ENCODE results near the gene RWDD3.

The RWDD3 gene, protein sequence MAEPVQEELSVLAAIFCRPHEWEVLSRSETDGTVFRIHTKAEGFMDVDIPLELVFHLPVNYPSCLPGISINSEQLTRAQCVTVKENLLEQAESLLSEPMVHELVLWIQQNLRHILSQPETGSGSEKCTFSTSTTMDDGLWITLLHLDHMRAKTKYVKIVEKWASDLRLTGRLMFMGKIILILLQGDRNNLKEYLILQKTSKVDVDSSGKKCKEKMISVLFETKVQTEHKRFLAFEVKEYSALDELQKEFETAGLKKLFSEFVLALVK

DNA sequence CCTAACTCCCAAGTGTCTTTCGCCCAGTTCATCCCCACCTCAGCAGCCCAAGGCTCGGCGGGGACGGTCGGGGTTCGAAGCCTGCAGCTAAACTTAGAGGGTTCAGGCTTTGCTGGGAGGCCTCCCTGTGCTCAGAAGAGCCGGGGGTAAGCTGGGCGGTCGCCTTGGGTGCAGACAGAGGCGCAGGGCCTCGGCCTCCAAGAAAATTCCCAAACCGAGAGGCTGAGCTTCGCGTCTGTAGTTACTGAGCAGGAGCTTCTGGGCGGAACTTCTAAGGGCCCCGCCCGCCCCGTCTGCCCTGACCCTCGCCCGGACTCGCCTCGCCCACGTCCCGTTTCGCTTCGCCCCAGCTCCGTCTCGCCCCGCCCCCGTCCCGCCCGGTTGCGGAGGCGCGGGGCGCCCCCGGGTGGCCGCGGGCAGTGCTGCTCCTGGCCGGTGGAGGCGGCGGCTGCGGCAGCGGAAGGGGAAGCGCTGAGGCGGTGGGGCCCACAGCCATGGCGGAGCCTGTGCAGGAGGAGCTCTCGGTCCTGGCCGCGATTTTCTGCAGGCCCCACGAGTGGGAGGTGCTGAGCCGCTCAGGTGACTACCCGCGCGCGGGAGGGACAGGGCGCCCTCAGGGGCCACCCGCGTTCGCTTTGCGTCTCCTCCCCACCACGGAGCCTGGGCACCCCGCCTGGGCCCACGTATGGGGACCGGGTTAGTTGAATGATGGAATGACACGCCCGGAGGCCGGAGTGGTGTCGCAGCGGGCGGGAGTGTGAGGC is at the start of gene RWDD3:
RWDD3 (plus strand) TSS at position 474 of the 764 bp plus-strand sequence; CDS start at position 495, 21 bp downstream.
- peak; percentile 92 for DNase-seq (ENCODE audit: low spot score)

DNA sequence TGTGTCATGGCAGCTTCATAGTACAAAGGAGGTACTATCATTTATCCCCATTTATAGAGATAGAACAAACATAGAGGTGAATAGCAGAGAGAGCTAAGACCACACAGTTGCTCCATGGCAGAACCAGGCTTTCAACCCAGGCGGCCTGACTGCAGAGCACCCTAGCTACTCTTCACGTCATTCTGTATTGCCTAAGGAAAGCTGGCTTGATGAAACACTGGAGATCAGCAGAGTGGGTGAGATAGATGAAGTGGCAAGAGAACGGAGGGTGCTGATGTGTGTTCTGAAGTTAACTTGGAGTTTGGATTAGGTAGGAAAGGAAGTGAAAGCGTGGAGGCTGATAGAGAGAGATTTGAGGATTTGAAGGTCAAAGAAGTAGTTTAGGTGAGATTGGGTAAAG is 47.9 kb upstream of the RWDD3 start:
- no peak for DNase-seq (ENCODE audit: low spot score)

DNA sequence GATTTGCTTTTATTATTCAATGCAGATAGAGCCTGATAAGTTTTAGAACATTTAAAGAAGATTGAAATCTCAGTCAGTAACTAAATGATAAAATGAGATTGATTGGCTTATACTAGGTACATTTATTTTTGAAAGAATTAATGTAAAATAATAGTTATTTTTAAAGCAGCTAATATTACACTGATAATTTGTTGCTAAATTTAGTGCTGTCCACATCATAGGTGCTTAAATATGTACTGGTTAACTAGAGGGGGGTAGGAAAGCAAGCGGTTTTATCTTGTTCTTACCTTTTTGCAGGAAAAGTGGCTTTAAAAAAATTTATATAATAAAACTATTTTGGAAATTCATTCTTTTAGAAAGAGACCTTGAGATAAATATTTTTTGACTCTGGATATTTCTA is 40.4 kb upstream of the RWDD3 start:
- no peak for DNase-seq (ENCODE audit: low spot score)

DNA sequence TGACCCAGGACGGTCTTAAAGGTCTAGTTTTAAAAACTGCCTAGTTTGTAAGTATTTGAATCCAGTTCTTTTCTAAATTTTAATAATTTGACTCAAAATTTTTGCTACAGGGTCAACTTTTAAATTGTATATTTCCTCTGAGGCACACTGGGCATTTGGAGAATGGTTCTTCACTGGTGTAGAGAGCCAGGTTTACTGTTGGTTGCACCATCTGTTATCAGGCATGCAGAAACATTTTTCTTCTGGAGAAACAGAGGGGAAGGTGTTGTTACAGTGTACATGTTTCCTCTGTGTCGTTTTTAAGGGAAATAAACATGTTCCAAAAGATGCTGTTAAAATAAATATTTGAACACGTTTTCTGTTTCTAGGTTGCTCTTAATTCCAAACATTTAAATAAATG is 39.0 kb upstream of the RWDD3 start:
- DNase-seq (ENCODE audit: low spot score) = no peak

DNA sequence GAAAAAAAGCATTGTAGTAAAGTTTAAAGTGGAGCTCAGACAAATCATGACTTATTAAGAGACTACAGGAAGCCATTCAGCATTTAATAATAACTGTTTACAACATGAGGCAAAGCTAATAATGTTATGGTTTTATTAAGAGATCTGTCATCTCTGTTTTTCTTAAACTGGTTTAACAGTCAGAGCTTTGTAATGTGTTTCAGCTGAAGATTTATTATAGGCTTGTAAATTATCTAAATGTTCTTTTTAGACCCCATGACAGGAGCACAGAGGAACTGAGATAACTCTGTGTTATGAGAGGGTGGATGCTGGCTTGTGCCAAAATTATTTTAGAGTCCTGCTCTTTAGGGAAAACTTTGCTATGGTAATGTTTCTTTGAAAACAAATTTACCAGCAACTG is 38.0 kb upstream of the RWDD3 start:
- DNase-seq (ENCODE audit: low spot score) = no peak

DNA sequence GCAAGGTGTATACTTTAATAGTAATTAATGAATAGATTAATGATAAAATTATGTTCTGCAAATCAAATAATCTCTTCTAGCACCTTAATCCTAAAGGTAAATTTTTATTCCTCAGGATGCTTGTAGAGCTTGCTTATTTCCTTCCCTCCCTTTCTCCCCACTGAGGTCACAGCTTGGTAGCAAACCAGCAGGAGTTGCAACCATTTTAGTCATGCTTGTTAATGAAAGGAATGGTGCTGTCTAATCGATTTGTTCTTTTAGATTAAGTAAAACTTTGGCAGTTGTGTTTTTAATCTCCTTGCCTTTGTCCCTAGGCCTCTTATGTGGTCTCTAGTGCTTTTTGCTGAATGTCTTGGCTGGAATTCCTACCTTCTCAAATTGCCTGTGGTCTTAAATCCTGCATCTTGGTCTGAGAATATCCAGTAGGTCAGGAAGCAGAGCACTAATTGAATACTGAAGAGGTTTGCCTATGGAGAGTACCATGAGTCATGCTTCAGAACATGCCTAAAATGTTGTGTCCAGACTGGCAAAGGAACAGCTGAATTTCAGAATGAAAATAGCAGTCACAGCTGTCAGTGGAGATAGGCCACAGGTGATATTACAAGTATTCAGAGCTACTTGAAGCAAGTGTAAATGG is 36.3 kb upstream of the RWDD3 start:
- DNase-seq (ENCODE audit: low spot score) = no peak

DNA sequence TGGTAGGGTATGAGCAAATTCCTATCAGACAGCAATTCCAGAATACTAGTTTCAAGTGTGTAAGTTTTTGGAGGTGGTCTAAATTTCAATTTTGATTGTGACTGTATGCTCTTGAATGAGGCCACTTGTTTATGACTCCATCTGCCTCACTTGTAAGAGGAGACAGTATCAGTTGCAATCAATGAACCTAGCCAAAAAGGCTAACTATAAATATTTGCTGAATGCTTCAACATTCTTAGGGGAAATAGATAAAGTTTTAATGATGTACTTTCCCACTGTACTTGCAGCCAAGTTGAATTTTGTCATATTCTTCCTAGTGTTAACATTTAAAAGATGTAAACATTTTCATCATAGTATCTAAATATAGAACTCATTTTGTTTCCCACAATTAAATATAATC is 32.1 kb upstream of the RWDD3 start:
- DNase-seq (ENCODE audit: low spot score) = no peak

DNA sequence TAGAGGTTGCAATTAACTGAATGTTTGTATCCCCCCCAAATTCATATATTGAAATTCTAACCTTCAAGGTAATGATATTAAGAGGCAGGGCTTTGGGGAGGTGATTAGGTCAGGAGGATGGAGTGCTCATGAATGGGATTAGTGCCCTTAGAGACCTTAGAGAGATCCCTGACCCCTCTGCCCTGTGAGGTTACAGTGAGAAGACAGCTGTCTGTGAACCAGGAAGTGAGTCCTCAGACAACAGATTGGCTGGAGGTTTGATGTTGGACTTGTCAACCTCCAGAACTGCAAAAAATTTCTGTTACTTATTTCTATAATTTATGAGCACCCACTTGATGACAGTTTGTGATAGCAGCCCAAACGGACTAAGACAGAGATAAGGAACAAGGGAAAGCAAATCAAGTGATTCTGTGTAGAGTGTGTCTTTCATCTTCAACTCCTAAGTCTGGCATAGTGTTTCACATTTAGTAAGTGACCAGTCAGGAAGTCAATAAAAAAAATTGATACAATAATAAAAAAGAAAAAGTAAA is 30.0 kb upstream of the RWDD3 start:
- DNase-seq (ENCODE audit: low spot score) = no peak

DNA sequence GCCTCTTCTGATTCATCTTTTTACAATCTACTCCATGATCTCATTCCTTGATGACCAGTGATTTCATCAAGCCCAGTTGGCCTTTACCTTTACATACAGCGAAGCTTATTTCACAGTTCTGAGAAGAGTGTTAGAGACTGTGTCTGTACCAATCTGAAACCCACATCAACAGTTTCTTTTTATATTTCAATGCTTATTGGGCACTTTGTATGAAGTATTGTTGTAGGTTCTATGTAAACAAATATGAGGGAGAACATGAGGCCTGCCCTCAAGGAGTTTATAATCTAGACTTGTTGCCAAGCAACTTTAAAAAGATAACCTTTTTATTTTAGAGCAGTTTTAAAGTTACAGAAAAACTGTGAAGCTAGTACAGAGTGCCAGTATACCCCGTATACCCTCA is 27.5 kb upstream of the RWDD3 start:
- DNase-seq (ENCODE audit: low spot score) = no peak

DNA sequence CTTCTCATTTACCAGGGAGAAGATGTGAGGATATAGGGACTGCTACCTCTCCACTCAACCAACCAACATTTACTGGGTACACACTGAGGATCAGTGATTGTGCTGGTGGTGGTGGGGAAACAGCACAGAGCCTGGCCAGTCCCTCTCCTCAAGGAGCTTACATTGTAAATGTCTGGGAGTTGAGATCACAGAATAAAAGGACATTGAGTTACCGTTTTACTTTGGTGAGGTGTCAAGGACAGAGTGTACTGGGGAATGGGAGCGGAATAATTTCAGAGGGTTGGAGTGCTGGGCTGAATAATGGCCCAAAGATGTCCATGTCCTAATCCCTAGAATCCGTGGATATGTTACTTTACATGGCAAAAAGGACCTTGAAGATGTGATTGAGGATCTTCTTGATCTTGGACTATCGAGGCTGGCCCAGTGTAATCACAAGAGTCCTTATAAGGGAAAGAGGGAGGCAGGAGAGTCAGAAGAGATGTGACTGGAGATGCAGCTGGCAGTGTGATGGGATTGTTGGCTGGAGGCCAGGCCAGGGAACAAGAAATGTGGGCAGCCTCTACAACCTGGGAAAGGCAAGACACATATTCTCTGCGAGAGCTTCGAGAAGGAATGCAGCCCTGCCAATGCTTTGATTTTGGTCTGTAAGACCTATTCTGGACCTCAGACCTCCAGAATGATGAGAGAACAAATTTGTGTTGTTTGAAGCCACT is 26.6 kb upstream of the RWDD3 start:
- DNase-seq (ENCODE audit: low spot score) = no peak

DNA sequence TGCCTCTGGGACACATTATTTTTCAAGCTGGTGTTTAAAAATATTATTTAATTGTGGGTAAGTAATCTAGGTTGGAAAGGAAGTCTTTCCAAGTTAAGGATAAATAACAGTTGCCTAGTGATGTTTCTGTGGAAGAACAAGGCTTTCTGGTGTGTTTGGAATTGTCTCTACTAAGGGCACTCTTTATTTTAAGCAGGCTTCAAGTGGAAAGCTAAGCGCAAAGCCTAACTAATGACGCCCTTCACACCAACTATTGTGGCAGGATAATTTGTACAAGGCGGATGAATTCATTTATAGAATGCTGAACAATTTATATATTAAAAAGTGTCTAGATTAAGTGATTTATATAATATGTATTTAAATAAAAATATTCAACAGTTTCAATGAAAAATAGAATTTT is 25.1 kb upstream of the RWDD3 start:
- no peak for DNase-seq (ENCODE audit: low spot score)

DNA sequence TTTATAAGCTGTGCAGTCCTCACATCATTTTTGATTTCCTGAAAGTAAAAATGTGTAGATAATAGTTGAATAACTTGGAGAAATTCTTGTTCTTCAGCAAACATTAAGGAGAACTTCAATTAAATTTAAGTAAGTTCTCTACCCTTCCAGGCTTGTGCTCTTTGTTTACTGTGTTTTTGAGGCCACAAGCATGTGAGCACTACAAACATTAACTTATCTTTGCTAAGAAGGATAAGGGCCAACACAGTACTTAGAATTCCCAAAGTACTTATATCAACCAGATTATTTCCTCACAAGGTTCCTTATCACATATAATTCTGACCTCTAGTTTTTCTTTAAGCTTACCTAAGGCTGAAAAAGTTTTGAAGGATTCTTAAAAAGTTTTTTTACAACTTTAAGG is 24.7 kb upstream of the RWDD3 start:
- DNase-seq (ENCODE audit: low spot score) = no peak

DNA sequence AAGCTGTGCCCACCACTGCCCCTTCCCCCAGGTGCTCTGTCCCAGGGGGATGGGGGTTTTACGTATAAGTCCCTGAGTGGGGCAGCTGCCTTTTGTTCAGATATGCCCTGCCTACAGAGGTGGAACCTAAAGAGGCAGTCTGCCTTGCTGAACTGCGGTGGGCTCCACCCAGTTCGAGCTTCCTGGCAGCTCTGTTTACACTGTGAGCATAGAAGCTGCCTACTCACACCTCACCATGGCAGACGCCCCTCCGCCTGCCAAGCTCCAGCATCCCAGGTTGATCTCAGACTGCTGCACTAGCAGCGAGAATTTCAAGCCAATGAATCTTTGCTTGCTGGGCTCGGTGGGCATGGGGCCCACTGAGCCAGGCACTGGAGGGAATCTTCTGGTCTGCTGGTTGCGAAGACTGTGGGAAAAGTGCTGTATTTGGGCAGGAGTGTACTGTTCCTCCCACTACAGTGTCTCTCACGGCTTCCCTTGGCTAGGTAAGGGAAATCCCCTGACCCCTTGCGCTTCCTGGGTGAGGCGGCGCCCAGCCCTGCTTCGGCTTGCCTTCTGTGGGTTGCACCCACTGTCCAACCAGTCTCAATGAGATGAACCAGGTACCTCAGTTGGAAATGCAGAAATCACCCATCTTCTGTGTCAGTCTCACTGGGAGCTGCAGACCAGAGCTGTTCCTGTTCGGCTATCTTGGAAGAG is 17.6 kb upstream of the RWDD3 start:
- DNase-seq (ENCODE audit: low spot score) = peak; percentile 8

DNA sequence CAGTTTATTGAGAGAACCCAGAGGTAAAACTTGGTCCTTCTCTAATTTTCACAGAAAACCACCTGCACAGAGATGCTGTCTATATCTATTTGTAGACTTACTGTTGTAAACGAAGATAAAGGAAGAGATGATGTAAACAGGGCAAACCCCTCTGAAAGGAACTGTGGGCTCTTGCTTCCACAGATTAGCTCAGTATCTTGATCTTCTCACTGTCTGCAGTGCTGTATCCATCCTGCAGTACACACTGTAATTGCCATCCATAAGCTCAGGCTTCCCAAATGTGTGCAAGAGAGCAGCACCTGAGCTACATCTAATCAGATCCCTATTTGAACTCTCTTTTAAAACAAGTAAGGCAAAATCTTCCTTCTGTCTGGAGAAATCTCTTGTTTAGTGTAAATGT is 16.6 kb upstream of the RWDD3 start:
- DNase-seq (ENCODE audit: low spot score) = no peak

DNA sequence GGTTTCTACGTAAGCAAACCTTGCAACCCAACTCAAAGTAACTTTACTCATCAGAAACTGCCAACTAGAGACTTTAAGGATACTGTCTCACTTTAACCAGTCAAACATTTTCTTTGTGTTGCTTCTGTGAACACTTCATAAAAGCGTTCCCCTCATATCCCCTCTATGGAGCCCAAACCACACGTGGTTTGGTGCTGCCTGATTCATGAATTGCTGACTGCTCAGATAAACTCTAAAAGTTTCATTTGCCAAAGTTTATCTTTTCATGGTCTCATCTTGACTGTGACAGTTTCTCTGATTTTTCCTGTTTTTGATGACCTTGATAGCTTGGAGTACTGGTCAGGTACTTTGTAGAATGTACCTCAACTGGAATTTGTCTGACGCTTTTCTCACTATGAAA is 14.6 kb upstream of the RWDD3 start:
- no peak for DNase-seq (ENCODE audit: low spot score)

DNA sequence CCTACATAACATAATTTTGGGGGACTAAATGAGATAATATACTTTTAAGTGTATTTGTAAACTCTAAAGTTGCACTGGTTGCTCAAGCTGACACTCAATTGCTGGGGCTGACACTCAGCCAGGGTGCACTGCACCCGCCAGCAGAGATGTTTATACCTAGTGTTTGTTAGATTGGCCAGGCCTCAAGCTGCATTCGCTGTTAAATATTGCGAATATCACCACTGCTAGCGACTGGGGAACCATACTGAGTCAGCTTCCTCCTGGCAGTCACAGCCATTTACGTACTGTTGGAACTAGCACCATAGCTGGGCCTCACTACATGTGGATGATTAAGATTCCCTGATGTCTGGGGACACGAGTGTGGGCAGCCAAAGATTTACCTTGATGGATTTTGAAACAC is 12.7 kb upstream of the RWDD3 start:
- DNase-seq (ENCODE audit: low spot score) = no peak

DNA sequence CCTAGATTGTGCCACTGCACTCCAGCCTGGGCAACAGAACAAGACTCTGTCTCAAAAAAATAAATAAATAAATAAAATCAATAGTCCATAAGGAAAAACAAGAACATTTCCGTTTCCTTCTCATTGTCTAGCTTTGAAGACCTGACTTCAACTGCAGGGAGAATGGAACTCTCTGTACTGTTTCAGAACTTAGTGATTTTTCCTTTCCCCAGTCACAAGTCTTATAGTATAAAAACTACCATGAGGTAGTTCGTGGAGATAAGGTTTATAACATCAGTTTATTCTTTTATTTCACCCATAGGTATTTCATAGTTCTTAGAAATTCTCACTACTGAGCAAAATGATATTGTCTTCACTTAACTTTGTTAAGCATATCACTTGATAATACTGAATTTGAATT is 11.4 kb upstream of the RWDD3 start:
- no peak for DNase-seq (ENCODE audit: low spot score)

DNA sequence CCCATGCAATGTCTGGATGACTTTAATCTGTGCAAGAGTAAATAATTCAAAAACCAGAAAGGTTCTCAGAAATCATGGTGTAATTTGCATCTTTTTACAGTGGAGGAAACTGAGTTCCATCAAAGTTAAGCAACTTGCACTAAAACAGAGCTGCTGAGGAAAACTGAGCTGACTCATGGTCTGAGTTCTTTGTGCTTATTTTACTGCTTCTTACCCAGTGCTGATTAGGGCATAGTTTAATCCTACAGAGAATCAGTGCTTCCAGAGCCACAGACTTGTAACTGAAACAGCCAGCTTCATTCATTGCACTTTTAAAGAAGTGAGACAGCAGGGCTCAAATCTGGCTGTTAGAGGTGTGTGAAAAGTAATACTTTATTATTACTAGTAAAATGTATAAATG is 10.9 kb upstream of the RWDD3 start:
- DNase-seq (ENCODE audit: low spot score) = no peak

DNA sequence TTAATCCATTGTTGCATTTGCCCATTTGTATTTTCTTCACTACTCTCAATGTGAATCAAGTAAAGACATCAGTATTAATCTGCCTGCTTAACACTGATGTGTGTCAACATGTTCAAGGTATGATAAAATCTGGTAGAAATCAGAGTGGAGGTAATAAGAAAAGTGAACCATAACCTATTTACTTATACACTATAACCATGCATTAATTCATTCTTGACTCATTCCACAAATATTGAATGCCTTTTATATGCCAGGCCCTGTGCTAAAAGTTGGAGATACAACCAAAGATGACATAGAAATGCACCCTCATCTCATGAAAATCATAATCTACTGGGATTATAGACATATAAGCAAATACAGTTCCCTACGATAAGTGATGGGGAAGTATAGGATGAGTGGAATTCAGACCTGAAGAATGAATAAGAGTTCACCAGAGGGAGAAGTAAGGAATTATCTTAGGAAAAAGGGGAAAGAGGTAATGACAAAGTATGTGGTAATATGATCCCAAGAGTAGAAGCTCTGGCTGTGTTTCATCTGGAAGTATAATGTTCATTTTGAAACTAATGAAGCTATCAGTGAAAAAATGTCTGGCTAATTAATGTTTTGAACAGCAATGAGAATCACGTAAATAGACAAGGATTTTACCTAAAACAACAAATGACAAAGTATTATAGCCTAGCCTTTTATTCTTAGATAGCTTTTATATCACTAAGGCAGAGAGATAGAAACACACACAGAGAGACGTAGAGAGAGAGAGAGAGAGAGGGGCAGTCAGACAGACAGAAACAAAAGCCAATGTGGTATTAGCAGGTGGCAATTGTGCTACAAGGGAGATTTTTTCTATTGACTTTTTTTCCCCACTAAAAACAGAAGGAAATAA is 7.0 kb upstream of the RWDD3 start:
- DNase-seq (ENCODE audit: low spot score) = no peak

DNA sequence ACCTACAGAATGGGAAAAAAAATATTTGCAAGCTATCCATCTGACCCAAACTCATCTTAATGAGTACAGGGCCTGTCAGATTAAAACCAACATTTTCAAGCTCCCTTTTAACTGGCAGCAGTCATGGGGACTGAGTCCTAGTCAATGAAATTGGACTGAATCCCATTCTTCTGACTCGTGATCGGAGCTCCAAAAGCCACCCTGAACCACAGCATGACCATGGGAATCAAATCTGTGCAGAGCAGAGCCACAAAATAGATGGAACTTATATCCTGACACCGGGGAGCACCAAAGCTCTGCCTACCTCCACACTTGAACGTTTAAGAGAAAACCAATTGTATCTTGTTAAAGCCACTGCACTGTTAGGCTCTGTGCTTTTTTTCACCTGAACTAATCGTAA is 5.0 kb upstream of the RWDD3 start:
- DNase-seq (ENCODE audit: low spot score) = no peak

DNA sequence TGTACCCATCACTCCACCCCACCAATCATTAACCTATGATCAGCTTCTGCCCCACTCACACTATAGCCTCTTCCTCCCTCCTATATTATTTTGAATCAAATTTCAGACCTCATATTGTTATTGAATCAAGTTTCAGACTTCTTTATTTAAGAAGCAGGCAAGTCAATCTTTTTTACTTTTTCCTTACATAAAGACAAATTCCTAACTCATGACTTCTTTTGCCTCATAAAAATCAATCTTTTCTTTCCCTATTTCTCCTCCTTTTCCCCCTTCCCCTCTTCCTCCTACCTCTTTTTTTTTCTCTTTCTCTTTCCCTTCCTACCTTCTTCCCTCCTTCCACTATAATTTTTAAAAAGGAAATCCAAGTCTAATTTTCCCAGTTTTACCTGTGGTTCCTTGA is 4.3 kb upstream of the RWDD3 start:
- no peak for DNase-seq (ENCODE audit: low spot score)
